Right lobe of liver (tissue), 4 donors: ENCODE measurements around the gene STBD1.

Experiments used
- POLR2A ChIP-seq: fragments of 450-650 bp; IDR thresholded peaks from one replicate; pipeline ENCODE4 v1.6.1; 2017; ENCODE audit warnings: antibody characterized with exemption, mild to moderate bottlenecking
- TF ChIP-seq, protein P1 (sequence below), 4 donors: fragments of 200-600 bp in 3 of 4; fragments of 450-650 bp in 1 of 4; IDR thresholded peaks; one replicate each; pipeline versions ENCODE4 v1.5.1 to v1.8.0; 2016 to 2022; ENCODE audit warnings: antibody characterized with exemption in 4 of 4, mild to moderate bottlenecking in 2 of 4
- donor health status: DM: no; HTN: no; CAD: no.
- donor health status: DM: no; HTN: no; CAD: no.
- donor health status: DM: no; HTN: yes; CAD: no.

DNA sequence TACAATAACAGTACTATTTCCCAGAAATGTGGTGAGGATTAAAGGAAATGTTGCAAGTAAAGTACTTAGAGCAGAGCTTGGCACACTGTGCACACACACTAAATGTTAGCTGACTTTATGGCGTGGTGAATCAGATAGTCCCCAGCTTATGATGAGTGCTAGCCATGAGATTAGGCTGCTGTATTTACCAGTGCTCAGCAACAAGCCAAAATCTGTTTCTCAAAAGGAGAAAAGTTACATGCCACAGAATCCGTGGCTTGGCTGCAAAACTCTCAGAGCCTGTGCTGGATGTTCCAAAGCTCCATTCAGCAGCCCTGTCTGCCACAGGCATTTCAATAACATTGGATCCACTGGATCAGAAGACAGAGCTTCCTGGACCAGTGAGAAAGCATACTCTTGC, 12.8 kb upstream of the STBD1 start:
- TF ChIP-seq, protein P1, sequence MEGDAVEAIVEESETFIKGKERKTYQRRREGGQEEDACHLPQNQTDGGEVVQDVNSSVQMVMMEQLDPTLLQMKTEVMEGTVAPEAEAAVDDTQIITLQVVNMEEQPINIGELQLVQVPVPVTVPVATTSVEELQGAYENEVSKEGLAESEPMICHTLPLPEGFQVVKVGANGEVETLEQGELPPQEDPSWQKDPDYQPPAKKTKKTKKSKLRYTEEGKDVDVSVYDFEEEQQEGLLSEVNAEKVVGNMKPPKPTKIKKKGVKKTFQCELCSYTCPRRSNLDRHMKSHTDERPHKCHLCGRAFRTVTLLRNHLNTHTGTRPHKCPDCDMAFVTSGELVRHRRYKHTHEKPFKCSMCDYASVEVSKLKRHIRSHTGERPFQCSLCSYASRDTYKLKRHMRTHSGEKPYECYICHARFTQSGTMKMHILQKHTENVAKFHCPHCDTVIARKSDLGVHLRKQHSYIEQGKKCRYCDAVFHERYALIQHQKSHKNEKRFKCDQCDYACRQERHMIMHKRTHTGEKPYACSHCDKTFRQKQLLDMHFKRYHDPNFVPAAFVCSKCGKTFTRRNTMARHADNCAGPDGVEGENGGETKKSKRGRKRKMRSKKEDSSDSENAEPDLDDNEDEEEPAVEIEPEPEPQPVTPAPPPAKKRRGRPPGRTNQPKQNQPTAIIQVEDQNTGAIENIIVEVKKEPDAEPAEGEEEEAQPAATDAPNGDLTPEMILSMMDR (IDR thresholded peaks at IDR 0.05), result no peak
- no peak for TF ChIP-seq POLR2A
